ENCODE measurements around the gene GPR39. TPM values are rescaled to one million over a fixed set of nuclear protein-coding genes. Genes with fewer than 3 reads are reported as not detected.

The GPR39 gene
- total and polyA plus RNA-seq, 2 donors (not counting 3 experiments of a cell fraction or from before 2014, with no cell fraction given), result 0.03 to 0.20 TPM

DNA sequence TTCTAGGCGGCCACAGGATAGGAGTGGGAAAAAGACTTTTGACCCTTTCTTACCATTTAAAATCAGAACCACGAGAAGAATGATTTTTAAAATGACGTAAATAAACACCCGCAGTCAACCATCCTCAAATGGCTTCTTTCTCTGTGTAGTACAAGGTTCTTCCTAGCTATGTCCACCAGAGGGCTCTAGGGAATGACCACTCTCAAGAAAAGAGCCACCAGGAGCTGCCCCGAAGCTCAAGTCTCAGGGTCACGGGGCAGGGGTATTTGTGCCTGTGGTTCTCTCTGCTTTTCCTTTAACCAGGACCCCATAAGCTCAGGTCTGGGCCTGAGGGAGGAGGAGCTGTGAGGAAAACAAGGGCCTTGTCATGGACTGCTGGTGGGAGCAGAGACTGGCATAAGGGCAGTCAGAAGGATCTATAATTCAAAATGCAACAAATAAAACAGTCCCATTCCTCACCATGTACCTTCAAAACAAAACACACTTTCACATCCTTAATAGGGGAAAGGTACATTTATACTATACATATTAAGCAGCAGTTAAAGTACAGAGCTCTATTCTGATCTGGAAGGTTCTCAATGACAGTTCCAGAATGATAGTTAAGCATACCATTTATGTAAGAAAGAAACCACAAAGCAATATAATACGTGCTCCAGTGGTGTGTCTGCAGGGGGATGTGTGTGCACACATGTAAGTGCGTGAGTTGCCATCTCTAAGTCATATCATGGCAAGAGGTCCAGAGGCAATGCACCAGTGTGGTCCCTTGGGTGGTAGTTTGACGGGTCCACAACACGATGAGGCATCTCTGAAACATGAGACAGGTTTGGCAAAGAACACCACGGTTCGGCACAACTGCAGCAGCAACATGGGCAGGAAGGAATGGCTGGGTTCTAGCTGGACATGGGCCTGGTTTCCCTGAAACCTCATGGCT lies 234.8 kb downstream of the GPR39 start:
- TF ChIP-seq, protein P1, sequence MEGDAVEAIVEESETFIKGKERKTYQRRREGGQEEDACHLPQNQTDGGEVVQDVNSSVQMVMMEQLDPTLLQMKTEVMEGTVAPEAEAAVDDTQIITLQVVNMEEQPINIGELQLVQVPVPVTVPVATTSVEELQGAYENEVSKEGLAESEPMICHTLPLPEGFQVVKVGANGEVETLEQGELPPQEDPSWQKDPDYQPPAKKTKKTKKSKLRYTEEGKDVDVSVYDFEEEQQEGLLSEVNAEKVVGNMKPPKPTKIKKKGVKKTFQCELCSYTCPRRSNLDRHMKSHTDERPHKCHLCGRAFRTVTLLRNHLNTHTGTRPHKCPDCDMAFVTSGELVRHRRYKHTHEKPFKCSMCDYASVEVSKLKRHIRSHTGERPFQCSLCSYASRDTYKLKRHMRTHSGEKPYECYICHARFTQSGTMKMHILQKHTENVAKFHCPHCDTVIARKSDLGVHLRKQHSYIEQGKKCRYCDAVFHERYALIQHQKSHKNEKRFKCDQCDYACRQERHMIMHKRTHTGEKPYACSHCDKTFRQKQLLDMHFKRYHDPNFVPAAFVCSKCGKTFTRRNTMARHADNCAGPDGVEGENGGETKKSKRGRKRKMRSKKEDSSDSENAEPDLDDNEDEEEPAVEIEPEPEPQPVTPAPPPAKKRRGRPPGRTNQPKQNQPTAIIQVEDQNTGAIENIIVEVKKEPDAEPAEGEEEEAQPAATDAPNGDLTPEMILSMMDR (IDR thresholded peaks at IDR 0.05; ENCODE audit: extremely low read depth in 1 of 2, insufficient read depth in 1 of 2, low read depth in 1 of 2, low read length in 2 of 2), result peak; percentile 56 to 80
- TF ChIP-seq EZH2 (IDR thresholded peaks at IDR 0.05; ENCODE audit: borderline replicate concordance, low read depth, low read length, severe bottlenecking), result no peak
- H3K79me2 ChIP-seq (ENCODE audit: control insufficient read depth, insufficient read depth, low read length), result peaks cover 2% of the 10 kb centered on the region

More for the DNA sequence above, 234.8 kb downstream of the GPR39 start:
- Histone ChIP-seq H3K9ac (replicated peaks; ENCODE audit: extremely low read depth, insufficient read depth, low read length) (no peak overlapping the region), H3K27ac (ENCODE audit: insufficient read depth, low read depth, low read length) (no peak overlapping the region), H4K20me1 (replicated peaks; ENCODE audit: control insufficient read depth, extremely low read depth, insufficient read depth, low read length) (peaks cover 7% of the 10 kb centered on the region), H3K4me3 (replicated peaks in 1 of 3; ENCODE audit: insufficient read depth in 1 of 3, low read depth in 1 of 3, low read length in 3 of 3) (no peak overlapping the region), H3K9me1 (replicated peaks; ENCODE audit: control insufficient read depth, extremely low read depth, insufficient read depth, low read length) (peaks cover 2% of the 10 kb centered on the region), H3K4me1 (ENCODE audit: control insufficient read depth, extremely low read depth, insufficient read depth, low read length) (peaks cover 2% of the 10 kb centered on the region), H3K9me3 (replicated peaks; ENCODE audit: control insufficient read depth, insufficient read depth, low read length) (no peaks in the 10 kb centered on the region), H3K4me2 (ENCODE audit: insufficient read depth, low read length) (no peak overlapping the region), H3K36me3 (ENCODE audit: control insufficient read depth in 2 of 2, extremely low read depth in 1 of 2, insufficient read depth in 2 of 2, low read length in 2 of 2) (peaks cover 0 to 13% of the 10 kb centered on the region in 2 experiments), H2AFZ (ENCODE audit: low read depth, low read length) (peak overlapping the region; percentile 77), H3K27me3 (ENCODE audit: control insufficient read depth in 2 of 2, insufficient read depth in 2 of 2, low read length in 2 of 2) (no peaks in the 10 kb centered on the region)
- DNase-seq (ENCODE audit: low read depth, low spot score), result peak; percentile 73
- ChIA-PET CTCF (interaction anchor here (0.6 to 3.5 kb wide), 18 partner anchors 8 to 1193 kb away, joined by 3 to 51 read pairs (median 4); partner anchors contain the start of gene LYPD1), POLR2A (no interaction called here)
- dilution Hi-C loops (cut with MboI; ENCODE audit: extremely low pct_ligation_motif_present, low sequenced_read_pairs) (no loop called here), intact Hi-C loops (cut with micrococcal nuclease) (loop anchor here (1.0 to 10.0 kb wide), 5 partner anchors 20 to 1193 kb away; no protein-coding TSS in a partner anchor)
- BruUV-seq (replicated peaks), result no TSS peak
- FAIRE-seq, result peak; percentile 81
